Endothelial cell of umbilical vein (primary cell): Measurements from ENCODE around the gene EPHA8. TPM values are rescaled to one million over a fixed set of nuclear protein-coding genes. Genes with fewer than 3 reads are reported as not detected.

Experiments
- BruUV-seq: library from RNA; stranded (reverse); fragments of 400-500 nt; replicated peaks from 2 replicates; lab custom pipeline; 2021; lab: Mats Ljungman, UMichigan
- CTCF ChIA-PET: fragments of 300-600, 350-600 bp; sonication (Branson Sonifier 250); formaldehyde crosslinking; loops from one replicate; lab custom pipeline; 2021; ENCODE audit warnings: antibody characterized with exemption, inconsistent platforms; lab: Charles Lee
- POLR2A ChIA-PET: fragments of 300-600, 350-600 bp; sonication (Branson Sonifier 250); formaldehyde crosslinking; loops from one replicate; lab custom pipeline; 2021; ENCODE audit warnings: antibody characterized with exemption, inconsistent platforms; lab: Charles Lee
- DNase-seq: peaks from one replicate; pipeline ENCODE4 v3.0.0-alpha.2; 2011; ENCODE audit warnings: low read depth, low spot score
- FAIRE-seq: peaks from 2 replicates; lab custom pipeline; 2011; peaks lifted over from hg19 to GRCh38; lab: Jason Lieb, UNC
- H2AFZ ChIP-seq: 2 replicates; pipeline ENCODE4 v1.6.0; 2012; ENCODE audit warnings: low read depth, low read length, control low read depth, inconsistent platforms
- H3K27ac ChIP-seq: 2 replicates; pipeline ENCODE4 v1.5.1; 2011; ENCODE audit warnings: low read depth, mild to moderate bottlenecking, control low read depth, low read length, moderate library complexity; ENCODE audit not compliant: insufficient read depth
- H3K27me3 ChIP-seq, 2 experiments: 2 replicates each; pipeline versions ENCODE4 v1.6.0 to v1.6.1; 2011; ENCODE audit warnings: low read length in 2 of 2, mixed read lengths in 1 of 2; ENCODE audit not compliant: control insufficient read depth in 2 of 2, insufficient read depth in 2 of 2
- H3K36me3 ChIP-seq, 2 experiments: 2 replicates in 1 of 2; 3 replicates in 1 of 2; pipeline ENCODE4 v1.5.1; 2011; ENCODE audit warnings: low read length in 2 of 2, mild to moderate bottlenecking in 1 of 2, moderate library complexity in 1 of 2; ENCODE audit not compliant: control insufficient read depth in 2 of 2, insufficient read depth in 2 of 2; ENCODE audit errors: extremely low read depth in 1 of 2
- H3K4me1 ChIP-seq: 3 replicates; pipeline ENCODE4 v1.5.1; 2011; ENCODE audit warnings: mild to moderate bottlenecking, low read length; ENCODE audit not compliant: control insufficient read depth, insufficient read depth; ENCODE audit errors: extremely low read depth
- H3K4me2 ChIP-seq: 2 replicates; pipeline ENCODE4 v1.6.1; 2011; ENCODE audit warnings: low read length, control low read depth, mixed read lengths; ENCODE audit not compliant: insufficient read depth
- H3K4me3 ChIP-seq, 3 experiments: fragments of 200-600 bp in 1 of 3; sonication (generic), shearing (Covaris generic) in 1 of 3; replicated peaks in 1 of 3; 2 replicates each; pipeline ENCODE4 v1.5.1; 2011 to 2016; ENCODE audit warnings: control low read depth in 3 of 3, low read length in 3 of 3, mild to moderate bottlenecking in 2 of 3, inconsistent platforms in 1 of 3, low read depth in 1 of 3, moderate library complexity in 1 of 3; ENCODE audit not compliant: insufficient read depth in 1 of 3
- H3K79me2 ChIP-seq: 2 replicates; pipeline ENCODE4 v1.6.0; 2012; ENCODE audit warnings: low read length, inconsistent platforms; ENCODE audit not compliant: control insufficient read depth, insufficient read depth
- H3K9ac ChIP-seq: replicated peaks from 2 replicates; pipeline ENCODE3; 2011; ENCODE audit warnings: low read length, control low read depth; ENCODE audit not compliant: insufficient read depth; ENCODE audit errors: extremely low read depth
- H3K9me1 ChIP-seq: replicated peaks from 3 replicates; pipeline ENCODE4 v1.6.0; 2011; ENCODE audit warnings: mild to moderate bottlenecking, low read length; ENCODE audit not compliant: control insufficient read depth, insufficient read depth; ENCODE audit errors: extremely low read depth
- H3K9me3 ChIP-seq: replicated peaks from 2 replicates; pipeline ENCODE4 v1.5.1; 2012; ENCODE audit warnings: low read length, inconsistent platforms; ENCODE audit not compliant: control insufficient read depth, insufficient read depth
- H4K20me1 ChIP-seq: replicated peaks from 2 replicates; pipeline ENCODE3; 2011; ENCODE audit warnings: mild to moderate bottlenecking, low read length; ENCODE audit not compliant: control insufficient read depth, insufficient read depth; ENCODE audit errors: extremely low read depth
- CTCF ChIP-seq, 2 donors: IDR thresholded peaks; 1 replicate in 1 of 2; 2 replicates in 1 of 2; pipeline ENCODE4 v1.5.1; 2011; ENCODE audit warnings: low read length in 2 of 2, mild to moderate bottlenecking in 2 of 2, moderate library complexity in 2 of 2, control low read depth in 1 of 2, inconsistent platforms in 1 of 2, low read depth in 1 of 2; ENCODE audit not compliant: insufficient read depth in 1 of 2; ENCODE audit errors: extremely low read depth in 1 of 2
- EZH2 ChIP-seq: IDR thresholded peaks from 2 replicates; pipeline ENCODE4 v1.6.1; 2012; ENCODE audit warnings: borderline replicate concordance, low read depth, mild to moderate bottlenecking, moderate library complexity, low read length, inconsistent platforms; ENCODE audit not compliant: severe bottlenecking
- FOS ChIP-seq: IDR thresholded peaks from 2 replicates; pipeline ENCODE4 v1.6.1; 2011; ENCODE audit warnings: mild to moderate bottlenecking, low read length, moderate library complexity, borderline replicate concordance; ENCODE audit not compliant: insufficient read depth
- JUN ChIP-seq: IDR thresholded peaks from 2 replicates; pipeline ENCODE4 v1.6.1; 2011; ENCODE audit warnings: borderline replicate concordance, low read depth; ENCODE audit not compliant: insufficient read length, insufficient read depth
- MAX ChIP-seq: IDR thresholded peaks from 2 replicates; pipeline ENCODE4 v1.6.1; 2011; ENCODE audit not compliant: insufficient read depth, insufficient read length
- POLR2A ChIP-seq: IDR thresholded peaks from 2 replicates; pipeline ENCODE4 v1.6.1; 2012; ENCODE audit warnings: low read depth, mild to moderate bottlenecking, control low read depth, low read length
- dilution Hi-C: fragments of 300-500 bp; cut with MboI; formaldehyde crosslinking; loops from one replicate; pipeline ENCODE4 v1.15.0; 2019; ENCODE audit warnings: low sequenced_read_pairs; ENCODE audit not compliant: extremely low pct_ligation_motif_present
- intact Hi-C: fragments of 100-400 bp; cut with micrococcal nuclease; formaldehyde crosslinking; loops from one replicate; pipeline ENCODE4 v1.10.0; 2022
- polyA plus RNA-seq, 4 experiments: library from polyadenylated mRNA; depleted of rRNA in 3 of 4; stranded (reverse) in 3 of 4; unstranded in 1 of 4; fragments of >200 nt; gene quantifications; 2 replicates each; pipeline versions ENCODE4 v1.2.1 to v1.2.3, GENCODE V29; 2011 to 2012; ENCODE audit warnings: missing spikeins in 1 of 4
- total RNA-seq: library from RNA; stranded (reverse); gene quantifications from 2 replicates; pipeline ENCODE4 v1.2.3, GENCODE V29; 2021

Gene EPHA8
- total and polyA plus RNA-seq, 2 donors (not counting 3 experiments of a cell fraction or from before 2014, with no cell fraction given) = not detected

- CTCF ChIA-PET = interaction anchor here (0.7 kb wide), 1 partner anchor 324 kb away, joined by 3 read pairs; no protein-coding TSS in a partner anchor
- intact Hi-C loops = no loop called here
- POLR2A ChIA-PET = no interaction called here
Observed at GRCh38 chr1:22628698-22629444, 65.6 kb downstream of the EPHA8 start.

GRCh38 chr1:22629886-22630285 lies 66.6 kb downstream of the EPHA8 start:
- no TSS peak for BruUV-seq

More at GRCh38 chr1:22628698-22629444, 65.6 kb downstream of the EPHA8 start:
- Histone ChIP-seq H3K4me3 (no peak overlapping the region), H3K4me1 (no peaks in the 10 kb centered on the region), H3K9me1 (no peaks in the 10 kb centered on the region), H3K4me2 (no peak overlapping the region), H3K27me3 (peaks cover 2 to 4% of the 10 kb centered on the region in 2 experiments), H3K9me3 (no peaks in the 10 kb centered on the region), H3K36me3 (no peaks in the 10 kb centered on the region), H3K79me2 (no peaks in the 10 kb centered on the region), H3K9ac (no peak overlapping the region), H2AFZ (no peak overlapping the region), H3K27ac (no peak overlapping the region), H4K20me1 (no peaks in the 10 kb centered on the region)
- no peak for DNase-seq
- dilution Hi-C loops = no loop called here
- BruUV-seq = no TSS peak
- no peak for FAIRE-seq
- no peak for TF ChIP-seq JUN

More at GRCh38 chr1:22629886-22630285, 66.6 kb downstream of the EPHA8 start:
- Histone ChIP-seq H3K4me1 (no peaks in the 10 kb centered on the region), H3K9me1 (no peaks in the 10 kb centered on the region), H3K36me3 (no peaks in the 10 kb centered on the region), H3K4me2 (no peak overlapping the region), H3K9ac (no peak overlapping the region), H2AFZ (no peak overlapping the region), H4K20me1 (no peaks in the 10 kb centered on the region), H3K9me3 (no peaks in the 10 kb centered on the region), H3K4me3 (no peak overlapping the region), H3K27me3 (peaks cover 2 to 4% of the 10 kb centered on the region in 2 experiments), H3K79me2 (no peaks in the 10 kb centered on the region), H3K27ac (no peak overlapping the region)
- dilution Hi-C loops (no loop called here), intact Hi-C loops (no loop called here)
- TF ChIP-seq FOS (no peak), POLR2A (no peak), EZH2 (no peak), CTCF (IDR thresholded peaks at IDR 0.05; ENCODE audit: extremely low read depth in 1 of 2, insufficient read depth in 1 of 2, low read depth in 1 of 2, low read length in 2 of 2) (no peak), JUN (no peak), MAX (no peak)
- no peak for FAIRE-seq
- POLR2A ChIA-PET = no interaction called here
- DNase-seq = no peak
- CTCF ChIA-PET = no interaction called here
